Parathyroid adenoma (tissue), 2 donors: ENCODE measurements around the gene MGAT5B.

Experiments
- H2AFZ ChIP-seq: fragments of 300-600 bp; sonication (generic); one replicate; pipeline ENCODE4 v1.7.0; 2017; ENCODE audit warnings: antibody characterized with exemption, mild to moderate bottlenecking
- H3K27ac ChIP-seq: fragments of 300-600 bp; sonication (generic); one replicate; pipeline ENCODE4 v1.7.0; 2017
- H3K27me3 ChIP-seq: fragments of 300-600 bp; sonication (generic); one replicate; pipeline ENCODE4 v1.7.0; 2017; ENCODE audit warnings: low read length; ENCODE audit not compliant: control insufficient read depth, insufficient read depth
- H3K36me3 ChIP-seq: fragments of 300-600 bp; sonication (generic); one replicate; pipeline ENCODE4 v1.7.0; 2017; ENCODE audit warnings: low read length; ENCODE audit not compliant: control insufficient read depth, insufficient read depth
- H3K4me1 ChIP-seq: fragments of 300-600 bp; sonication (generic); one replicate; pipeline ENCODE4 v1.7.0; 2017; ENCODE audit warnings: control low read depth
- H3K4me2 ChIP-seq: fragments of 300-600 bp; sonication (generic); one replicate; pipeline ENCODE4 v1.7.0; 2017; ENCODE audit warnings: low read length
- H3K4me3 ChIP-seq: fragments of 300-600 bp; sonication (generic); one replicate; pipeline ENCODE4 v1.7.0; 2017; ENCODE audit warnings: low read depth, low read length
- H3K79me2 ChIP-seq: fragments of 300-600 bp; sonication (generic); one replicate; pipeline ENCODE4 v1.7.0; 2017; ENCODE audit warnings: control low read depth
- H3K9ac ChIP-seq: fragments of 300-600 bp; sonication (generic); one replicate; pipeline ENCODE4 v1.7.0; 2017; ENCODE audit warnings: mild to moderate bottlenecking
- H3K9me3 ChIP-seq: fragments of 300-600 bp; sonication (generic); one replicate; pipeline ENCODE4 v1.7.0; 2017; ENCODE audit warnings: low read length; ENCODE audit not compliant: control insufficient read depth
- CTCF ChIP-seq: fragments of 300-600 bp; sonication (generic); IDR thresholded peaks from one replicate; pipeline ENCODE4 v1.7.0; 2017; ENCODE audit warnings: antibody characterized with exemption, mild to moderate bottlenecking
- donor health status: primary hyperparathyroidism.

MGAT5B gene

GRCh38 chr17:76852843-76853242, 15.4 kb upstream of the MGAT5B start:
- no peak overlapping the region for H3K27ac ChIP-seq
- no peak overlapping the region for H3K4me2 ChIP-seq
- no peak overlapping the region for H2AFZ ChIP-seq
- no peaks in the 10 kb centered on the region for H3K27me3 ChIP-seq
- H3K9me3 ChIP-seq = no peaks in the 10 kb centered on the region
- no peak for TF ChIP-seq CTCF
- H3K4me3 ChIP-seq = no peak overlapping the region
- H3K4me1 ChIP-seq = no peaks in the 10 kb centered on the region
- H3K9ac ChIP-seq = no peak overlapping the region
- no peaks in the 10 kb centered on the region for H3K79me2 ChIP-seq
- H3K36me3 ChIP-seq = no peaks in the 10 kb centered on the region

- Histone ChIP-seq H3K9ac (no peak overlapping the region), H3K27ac (no peak overlapping the region), H3K4me1 (no peaks in the 10 kb centered on the region), H3K79me2 (no peaks in the 10 kb centered on the region), H3K4me3 (no peak overlapping the region), H3K36me3 (no peaks in the 10 kb centered on the region), H2AFZ (no peak overlapping the region), H3K27me3 (no peaks in the 10 kb centered on the region), H3K4me2 (no peak overlapping the region), H3K9me3 (no peaks in the 10 kb centered on the region)
- no peak for TF ChIP-seq CTCF
Measured at GRCh38 chr17:76855105-76855504, 13.1 kb upstream of the MGAT5B start.

GRCh38 chr17:76862079-76862478, 6.1 kb upstream of the MGAT5B start:
- H3K79me2 ChIP-seq = no peaks in the 10 kb centered on the region
- no peak overlapping the region for H2AFZ ChIP-seq
- H3K4me2 ChIP-seq = no peak overlapping the region
- no peak overlapping the region for H3K27ac ChIP-seq
- H3K9me3 ChIP-seq = no peaks in the 10 kb centered on the region
- no peaks in the 10 kb centered on the region for H3K27me3 ChIP-seq
- no peaks in the 10 kb centered on the region for H3K4me1 ChIP-seq
- H3K4me3 ChIP-seq = no peak overlapping the region
- no peaks in the 10 kb centered on the region for H3K36me3 ChIP-seq
- no peak overlapping the region for H3K9ac ChIP-seq
- no peak for TF ChIP-seq CTCF

- H2AFZ ChIP-seq = no peak overlapping the region
- no peak for TF ChIP-seq CTCF
- no peaks in the 10 kb centered on the region for H3K4me1 ChIP-seq
- no peak overlapping the region for H3K9ac ChIP-seq
- no peak overlapping the region for H3K4me3 ChIP-seq
- H3K27ac ChIP-seq = no peak overlapping the region
- H3K4me2 ChIP-seq = no peak overlapping the region
- no peaks in the 10 kb centered on the region for H3K27me3 ChIP-seq
- H3K9me3 ChIP-seq = no peaks in the 10 kb centered on the region
- no peaks in the 10 kb centered on the region for H3K79me2 ChIP-seq
- H3K36me3 ChIP-seq = no peaks in the 10 kb centered on the region
Measured at GRCh38 chr17:76862494-76862893, 5.7 kb upstream of the MGAT5B start.

- Histone ChIP-seq H3K9me3 (no peaks in the 10 kb centered on the region), H3K4me1 (peaks cover 5% of the 10 kb centered on the region), H3K4me2 (no peak overlapping the region), H3K9ac (no peak overlapping the region), H2AFZ (no peak overlapping the region), H3K36me3 (no peaks in the 10 kb centered on the region), H3K27ac (no peak overlapping the region), H3K79me2 (no peaks in the 10 kb centered on the region), H3K27me3 (no peaks in the 10 kb centered on the region), H3K4me3 (no peak overlapping the region)
- no peak for TF ChIP-seq CTCF
Measured at GRCh38 chr17:76864024-76864423, 4.2 kb upstream of the MGAT5B start.
